Upper lobe of left lung (tissue), 6 donors: Measurements from ENCODE around the gene MAN1A1. TPM values are rescaled to one million over a fixed set of nuclear protein-coding genes. Genes with fewer than 3 reads are reported as not detected.

ENCODE experiments used
- ATAC-seq, 2 donors: fragments of 200-7000 bp; cut with Tn5 transposase; one replicate each; pipeline ENCODE4 v1.9.1; 2022; ENCODE audit warnings: mild to moderate bottlenecking in 2 of 2, moderate library complexity in 2 of 2; ENCODE audit not compliant: low FRiP score in 2 of 2
- DNase-seq, 2 donors: peaks; one replicate each; pipeline ENCODE4 v3.0.0-alpha.2; 2019 to 2020
- H3K27ac ChIP-seq, 4 donors: fragments of 200-600 bp; sonication (generic); one replicate each; pipeline ENCODE4 v1.5.1; 2016 to 2019
- H3K27me3 ChIP-seq, 4 donors: fragments of 200-600 bp; sonication (generic); one replicate each; pipeline ENCODE4 v1.5.1; 2017 to 2019
- H3K36me3 ChIP-seq, 4 donors: fragments of 200-600 bp; sonication (generic); one replicate each; pipeline ENCODE4 v1.5.1; 2016 to 2019
- H3K4me1 ChIP-seq, 4 donors: fragments of 200-600 bp; sonication (generic); one replicate each; pipeline ENCODE4 v1.5.1; 2018 to 2019
- H3K4me3 ChIP-seq, 4 donors: fragments of 200-600 bp; sonication (generic); one replicate each; pipeline ENCODE4 v1.5.1; 2017 to 2019; ENCODE audit warnings: mild to moderate bottlenecking in 2 of 4, moderate library complexity in 1 of 4
- H3K9me3 ChIP-seq, 4 donors: fragments of 200-600 bp; sonication (generic); one replicate each; pipeline ENCODE4 v1.5.1; 2018 to 2019
- EP300 ChIP-seq, 4 donors: sonication (generic); formaldehyde crosslinking; IDR thresholded peaks; one replicate each; pipeline ENCODE4 v1.5.1; 2017; ENCODE audit warnings: antibody characterized with exemption in 4 of 4, control low read depth in 2 of 4
- POLR2A ChIP-seq, 4 donors: fragments of 450-650 bp; IDR thresholded peaks; one replicate each; pipeline ENCODE4 v1.5.1; 2016 to 2017; ENCODE audit warnings: antibody characterized with exemption in 4 of 4, mild to moderate bottlenecking in 2 of 4
- POLR2AphosphoS5 ChIP-seq, 2 donors: sonication (generic); formaldehyde crosslinking; IDR thresholded peaks; one replicate each; pipeline ENCODE4 v1.5.1; 2017; ENCODE audit warnings: antibody characterized with exemption in 2 of 2
- WGBS, 2 donors: methylation state at CpG; one replicate each; pipeline ENCODE4 v1.1.5; 2017 to 2018; 5-methylcytosine and 5-hydroxymethylcytosine counted together
- total RNA-seq, 6 donors: library from RNA; depleted of rRNA in 4 of 6; stranded (reverse); fragments of >200 nt in 4 of 6; gene quantifications; one replicate each; pipeline versions ENCODE4 v1.1.0 to v1.2.1, GENCODE V29; 2016 to 2021
- TF ChIP-seq, protein P1 (sequence below), 6 experiments: fragments of 450-650 bp in 4 of 6; fragments of 200-600 bp in 2 of 6; sonication (generic) in 2 of 6; IDR thresholded peaks; one replicate each; pipeline ENCODE4 v1.5.1; 2016 to 2019; ENCODE audit warnings: antibody characterized with exemption in 6 of 6
- donor health status: DM: no; HTN: no; CAD: no; lungs with moderate emphysema.
- donor health status: DM: no; HTN: yes; CAD: no; lungs with severe emphysema.

MAN1A1 gene
- total RNA-seq, 6 donors from 2014 or later = 61.8 to 98.6 (median 79.1) TPM

DNA sequence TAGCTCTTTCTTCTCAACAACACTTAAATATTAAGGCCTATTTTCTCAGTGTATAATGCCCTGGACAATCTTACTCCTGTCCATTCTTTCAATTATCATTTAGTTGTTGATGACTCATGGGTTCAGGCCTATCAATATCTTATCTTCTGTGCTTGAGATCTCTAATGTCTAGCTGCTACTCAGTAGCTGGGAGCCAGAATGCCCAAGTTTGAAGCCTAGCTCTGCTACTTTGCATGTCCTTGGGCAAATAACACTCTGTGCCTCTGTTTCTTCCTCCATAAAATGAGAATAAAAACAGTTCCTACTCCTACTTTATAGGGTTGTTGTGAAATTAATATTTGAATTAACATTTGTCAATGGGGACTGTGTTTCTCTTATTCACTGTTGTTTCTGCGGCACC lies 69.5 kb downstream of the MAN1A1 start:
- TF ChIP-seq POLR2AphosphoS5 (IDR thresholded peaks at IDR 0.05) (no peak), EP300 (IDR thresholded peaks at IDR 0.05) (no peak), POLR2A (IDR thresholded peaks at IDR 0.05) (no peak)
- TF ChIP-seq, protein P1, sequence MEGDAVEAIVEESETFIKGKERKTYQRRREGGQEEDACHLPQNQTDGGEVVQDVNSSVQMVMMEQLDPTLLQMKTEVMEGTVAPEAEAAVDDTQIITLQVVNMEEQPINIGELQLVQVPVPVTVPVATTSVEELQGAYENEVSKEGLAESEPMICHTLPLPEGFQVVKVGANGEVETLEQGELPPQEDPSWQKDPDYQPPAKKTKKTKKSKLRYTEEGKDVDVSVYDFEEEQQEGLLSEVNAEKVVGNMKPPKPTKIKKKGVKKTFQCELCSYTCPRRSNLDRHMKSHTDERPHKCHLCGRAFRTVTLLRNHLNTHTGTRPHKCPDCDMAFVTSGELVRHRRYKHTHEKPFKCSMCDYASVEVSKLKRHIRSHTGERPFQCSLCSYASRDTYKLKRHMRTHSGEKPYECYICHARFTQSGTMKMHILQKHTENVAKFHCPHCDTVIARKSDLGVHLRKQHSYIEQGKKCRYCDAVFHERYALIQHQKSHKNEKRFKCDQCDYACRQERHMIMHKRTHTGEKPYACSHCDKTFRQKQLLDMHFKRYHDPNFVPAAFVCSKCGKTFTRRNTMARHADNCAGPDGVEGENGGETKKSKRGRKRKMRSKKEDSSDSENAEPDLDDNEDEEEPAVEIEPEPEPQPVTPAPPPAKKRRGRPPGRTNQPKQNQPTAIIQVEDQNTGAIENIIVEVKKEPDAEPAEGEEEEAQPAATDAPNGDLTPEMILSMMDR (IDR thresholded peaks at IDR 0.05) = no peak
- H3K36me3 ChIP-seq = no peaks in the 10 kb centered on the region
- H3K27ac ChIP-seq = no peak overlapping the region
- peaks cover 0 to 12% (median 2%) of the 10 kb centered on the region in 4 donors for H3K4me1 ChIP-seq
- no peaks in the 10 kb centered on the region for H3K27me3 ChIP-seq
- H3K4me3 ChIP-seq = no peak overlapping the region
- WGBS, 2 donors = 94 to 97% methylated on average over 1 of the region's 1 CpG
- H3K9me3 ChIP-seq = no peaks in the 10 kb centered on the region
- no peak for ATAC-seq
- DNase-seq = no peak

DNA sequence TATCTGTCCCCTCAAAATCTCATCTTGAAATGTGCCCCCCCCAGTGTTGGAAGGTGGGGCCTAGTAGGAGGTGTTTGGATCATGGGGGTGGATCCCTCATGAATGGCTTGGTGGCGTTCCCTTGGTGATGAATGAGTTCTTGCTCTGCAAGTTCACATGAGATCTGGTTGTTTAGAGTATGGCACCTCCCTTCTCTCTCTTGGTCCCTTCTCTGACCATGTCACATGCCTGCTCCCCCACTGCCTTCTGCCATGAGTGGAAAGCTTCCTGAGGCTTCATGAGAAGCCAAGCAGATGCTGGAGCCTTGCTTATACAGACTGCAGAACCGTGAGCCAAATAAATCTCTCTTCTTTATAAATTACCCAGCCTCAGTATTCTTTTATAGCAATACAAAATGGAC lies 70.9 kb downstream of the MAN1A1 start:
- TF ChIP-seq EP300 (IDR thresholded peaks at IDR 0.05) (no peak), POLR2AphosphoS5 (IDR thresholded peaks at IDR 0.05) (no peak), POLR2A (IDR thresholded peaks at IDR 0.05) (no peak)
- no peak overlapping the region for H3K4me3 ChIP-seq
- ATAC-seq (no peak), DNase-seq (no peak)
- WGBS, 2 donors = 90 to 91% methylated on average over 2 of the region's 2 CpGs
- peaks cover 0 to 12% (median 2%) of the 10 kb centered on the region in 4 donors for H3K4me1 ChIP-seq
- H3K27ac ChIP-seq = no peak overlapping the region
- H3K9me3 ChIP-seq = no peaks in the 10 kb centered on the region
- H3K36me3 ChIP-seq = no peaks in the 10 kb centered on the region
- H3K27me3 ChIP-seq = no peaks in the 10 kb centered on the region

DNA sequence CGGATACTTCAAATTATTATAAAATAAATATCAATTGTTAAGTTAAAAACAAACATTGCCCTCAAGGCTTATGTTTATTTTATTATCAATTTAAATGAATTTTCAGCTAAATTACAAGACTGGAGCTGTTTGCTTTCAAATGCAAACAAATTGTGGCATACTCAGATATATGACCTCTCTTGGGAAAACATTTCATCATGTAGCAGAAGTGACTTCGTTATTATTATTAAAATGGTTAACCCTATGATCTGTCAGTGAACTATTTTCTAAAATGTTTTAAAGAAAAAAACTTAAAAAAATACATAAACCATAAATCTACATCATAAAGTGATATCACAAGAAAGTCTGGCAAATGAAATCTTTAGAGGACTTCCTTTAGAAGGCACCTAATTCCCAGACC lies 72.5 kb downstream of the MAN1A1 start:
- TF ChIP-seq POLR2A (IDR thresholded peaks at IDR 0.05) (no peak), EP300 (IDR thresholded peaks at IDR 0.05) (no peak), POLR2AphosphoS5 (IDR thresholded peaks at IDR 0.05) (no peak)
- TF ChIP-seq, protein P1 (IDR thresholded peaks at IDR 0.05) = no peak
- Histone ChIP-seq H3K4me1 (peaks cover 0 to 4% (median 2%) of the 10 kb centered on the region in 4 donors), H3K27me3 (no peaks in the 10 kb centered on the region), H3K36me3 (no peaks in the 10 kb centered on the region), H3K9me3 (no peaks in the 10 kb centered on the region), H3K4me3 (no peak overlapping the region), H3K27ac (no peak overlapping the region)
- ATAC-seq (no peak), DNase-seq (no peak)
- WGBS, 2 donors = 40 to 49% methylated on average over 2 of the region's 2 CpGs

DNA sequence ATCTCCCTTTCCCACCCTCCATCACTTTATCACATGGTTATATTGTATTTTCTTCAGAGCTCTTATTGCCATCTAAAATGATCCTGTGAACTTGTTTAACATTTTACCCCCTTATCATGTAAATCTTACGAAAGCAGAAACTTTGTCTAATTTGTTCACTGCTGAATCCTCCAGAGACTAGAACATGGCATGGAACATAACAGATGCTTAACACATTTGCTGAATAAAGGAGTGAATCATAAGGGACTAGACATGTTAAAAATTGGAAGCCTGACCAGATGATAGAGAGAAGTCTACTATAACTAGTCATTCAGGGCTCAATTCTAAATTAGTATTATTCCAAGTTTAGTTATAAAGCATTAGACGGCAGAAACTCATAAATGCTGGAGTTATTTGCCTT lies 73.3 kb downstream of the MAN1A1 start:
- Histone ChIP-seq H3K36me3 (no peaks in the 10 kb centered on the region), H3K27ac (no peak overlapping the region), H3K4me3 (no peak overlapping the region), H3K9me3 (no peaks in the 10 kb centered on the region), H3K27me3 (no peaks in the 10 kb centered on the region), H3K4me1 (peaks cover 0 to 4% (median 2%) of the 10 kb centered on the region in 4 donors)
- ATAC-seq (no peak), DNase-seq (no peak)
- TF ChIP-seq, protein P1 (IDR thresholded peaks at IDR 0.05) = no peak
- TF ChIP-seq POLR2AphosphoS5 (IDR thresholded peaks at IDR 0.05) (no peak), EP300 (IDR thresholded peaks at IDR 0.05) (no peak), POLR2A (IDR thresholded peaks at IDR 0.05) (no peak)
- 67 to 79% methylated on average over 2 of the region's 2 CpGs for WGBS, 2 donors

DNA sequence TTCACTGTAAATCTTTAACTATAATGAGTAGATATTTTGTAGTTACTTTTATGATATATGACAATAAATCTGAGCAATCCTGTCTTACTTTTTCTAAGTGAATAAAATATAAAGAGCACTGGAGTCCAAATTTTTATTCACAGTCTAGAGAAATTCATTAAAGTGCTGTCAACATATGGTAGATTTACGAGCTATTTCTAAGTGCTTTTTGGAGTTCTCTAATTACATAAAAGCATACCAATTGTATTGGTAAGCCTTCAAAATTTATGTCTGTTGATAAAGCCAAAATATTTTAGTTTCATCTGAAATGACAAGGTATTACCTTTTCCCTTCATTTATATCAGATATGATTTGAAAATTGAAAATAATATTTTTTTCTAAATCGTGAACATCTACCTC lies 75.4 kb downstream of the MAN1A1 start:
- DNase-seq (no peak), ATAC-seq (no peak)
- Histone ChIP-seq H3K4me1 (peaks cover 0 to 4% (median 2%) of the 10 kb centered on the region in 4 donors), H3K27ac (no peak overlapping the region), H3K27me3 (no peaks in the 10 kb centered on the region), H3K9me3 (peaks cover 0 to 9% (median 6%) of the 10 kb centered on the region in 4 donors), H3K4me3 (no peak overlapping the region), H3K36me3 (no peaks in the 10 kb centered on the region)
- TF ChIP-seq EP300 (IDR thresholded peaks at IDR 0.05) = no peak
- TF ChIP-seq, protein P1 (IDR thresholded peaks at IDR 0.05) = no peak
- no peak for TF ChIP-seq POLR2A (IDR thresholded peaks at IDR 0.05)
- no peak for TF ChIP-seq POLR2AphosphoS5 (IDR thresholded peaks at IDR 0.05)
- WGBS, 2 donors = 92 to 93% methylated on average over 2 of the region's 2 CpGs
